ENCODE data around the gene MSRB1.

DNA sequence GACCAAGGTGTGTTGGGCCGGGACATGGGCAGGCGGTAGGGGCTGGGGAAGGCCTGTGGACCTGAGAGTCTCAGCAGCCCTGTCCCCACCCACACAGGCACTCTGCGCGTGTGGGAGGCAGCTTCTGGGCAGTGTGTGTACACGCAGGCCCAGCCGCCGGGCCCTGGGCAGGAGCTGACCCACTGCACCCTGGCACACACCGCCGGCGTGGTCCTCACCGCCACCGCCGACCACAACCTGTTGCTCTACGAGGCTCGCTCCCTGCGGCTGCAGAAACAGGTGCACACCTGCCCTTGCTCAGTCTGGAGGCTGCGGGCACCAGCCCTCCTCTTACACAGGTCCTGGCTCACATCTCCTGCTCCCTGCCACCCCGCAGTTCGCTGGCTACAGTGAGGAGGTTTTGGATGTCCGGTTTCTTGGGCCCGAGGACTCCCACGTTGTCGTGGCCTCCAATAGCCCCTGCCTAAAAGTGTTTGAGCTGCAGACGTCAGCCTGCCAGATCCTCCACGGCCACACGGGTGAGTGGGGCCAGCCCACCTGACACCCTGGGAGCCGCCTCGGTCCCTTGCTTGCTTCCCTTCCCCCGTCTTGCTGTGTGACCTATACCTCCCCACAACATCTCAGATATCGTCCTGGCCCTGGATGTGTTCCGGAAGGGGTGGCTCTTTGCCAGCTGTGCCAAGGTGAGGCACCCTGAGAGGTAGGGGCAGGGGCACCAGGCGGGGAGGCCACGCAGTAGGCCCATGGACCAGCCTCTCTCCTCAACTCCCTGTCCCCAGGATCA is 32.6 kb upstream of the MSRB1 start:
- TF ChIP-seq EZH2 (IDR thresholded peaks at IDR 0.05; ENCODE audit: low read depth) (no peak), CTCF (conservative IDR thresholded peaks at IDR 0.05) (no peak)

Data from PC-9 (cell line).